GM19025 (cell line): ENCODE measurements around the gene CPA5.
"Not testable (repeated sequence)": the region's sequence is repeated elsewhere in the genome, so short reads cannot be mapped to it uniquely, and the experiment has no call there.

Experiments
- ATAC-seq: cut with Tn5 transposase; IDR thresholded peaks from one replicate; pipeline ENCODE4 v1.9.1; 2021; ENCODE audit warnings: mild to moderate bottlenecking, low read depth, moderate library complexity; ENCODE audit not compliant: unreplicated experiment

CPA5 gene

GRCh38 chr7:130344271-130344866 is at the start of gene CPA5:
Gene CPA5, plus strand, starts transcription at chr7:130344816. Its CDS starts 1,670 bp downstream, at chr7:130346486.
- ATAC-seq: no peak

GRCh38 chr7:130296221-130296951 is 48.2 kb upstream of the CPA5 start:
- ATAC-seq: no peak

GRCh38 chr7:130297628-130298543 is 46.7 kb upstream of the CPA5 start:
- ATAC-seq: no peak

- no peak for ATAC-seq
These were observed 45.9 kb upstream of the CPA5 start for GRCh38 chr7:130298544-130299326.

- no peak for ATAC-seq
These were observed 44.8 kb upstream of the CPA5 start for GRCh38 chr7:130299866-130300265.

GRCh38 chr7:130301501-130302020 is 43.1 kb upstream of the CPA5 start:
- no peak for ATAC-seq

- ATAC-seq: no peak
These were observed 42.0 kb upstream of the CPA5 start for GRCh38 chr7:130302649-130303048.

GRCh38 chr7:130303127-130303526 is 41.5 kb upstream of the CPA5 start:
- no peak for ATAC-seq

- no peak for ATAC-seq
These were observed 41.1 kb upstream of the CPA5 start for GRCh38 chr7:130303551-130303950.

GRCh38 chr7:130303982-130304381 is 40.6 kb upstream of the CPA5 start:
- no peak for ATAC-seq

GRCh38 chr7:130304878-130305277 is 39.7 kb upstream of the CPA5 start:
- ATAC-seq: no peak

- no peak for ATAC-seq
These were observed 39.1 kb upstream of the CPA5 start for GRCh38 chr7:130305433-130306042.

- no peak for ATAC-seq
These were observed 34.6 kb upstream of the CPA5 start for GRCh38 chr7:130309986-130310385.

- ATAC-seq: no peak
These were observed 30.3 kb upstream of the CPA5 start for GRCh38 chr7:130314305-130314704.

- ATAC-seq: no peak
These were observed 25.1 kb upstream of the CPA5 start for GRCh38 chr7:130319541-130319940.

- ATAC-seq: not testable (repeated sequence)
These were observed 22.9 kb upstream of the CPA5 start for GRCh38 chr7:130321542-130322229.

GRCh38 chr7:130322615-130323014 is 22.0 kb upstream of the CPA5 start:
- ATAC-seq: no peak

GRCh38 chr7:130324306-130324943 is 20.2 kb upstream of the CPA5 start:
- ATAC-seq: no peak

- ATAC-seq: no peak
These were observed 14.9 kb upstream of the CPA5 start for GRCh38 chr7:130329681-130330080.
